GM12873 (cell line): ENCODE data around the gene LSS.

Source experiments
- CTCF ChIP-seq: IDR thresholded peaks from 2 replicates; pipeline ENCODE4 v1.5.1; 2012; ENCODE audit warnings: low read depth, mild to moderate bottlenecking, moderate library complexity, low read length, control low read depth; ENCODE audit not compliant: insufficient read depth; ENCODE audit errors: missing control alignments

Gene LSS

DNA sequence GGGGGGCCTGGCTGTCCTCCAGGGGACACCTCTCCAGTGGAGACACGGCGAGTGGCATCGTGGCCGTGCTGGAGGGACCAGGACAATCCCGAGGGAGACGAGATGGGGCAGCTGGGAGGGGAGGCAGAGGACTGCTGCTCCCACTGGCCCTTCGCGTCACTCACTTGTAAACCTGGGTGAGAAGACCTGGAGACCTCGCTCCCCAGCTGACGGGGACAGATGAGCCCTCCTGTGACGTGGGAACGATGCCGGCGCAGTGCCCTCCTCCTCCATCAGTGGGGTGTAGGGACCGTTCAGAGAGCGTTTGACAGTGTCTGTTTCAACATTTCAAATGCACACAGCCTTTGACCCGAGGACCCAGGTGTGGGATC is 48.9 kb downstream of the LSS start:
- TF ChIP-seq CTCF: no peak

GRCh38 chr21:46178961-46179360 is 49.6 kb downstream of the LSS start:
- TF ChIP-seq CTCF: no peak

GRCh38 chr21:46173573-46173972 is 55.0 kb downstream of the LSS start:
- no peak for TF ChIP-seq CTCF

- TF ChIP-seq CTCF: no peak
Measured at GRCh38 chr21:46172863-46173528, 55.6 kb downstream of the LSS start.

DNA sequence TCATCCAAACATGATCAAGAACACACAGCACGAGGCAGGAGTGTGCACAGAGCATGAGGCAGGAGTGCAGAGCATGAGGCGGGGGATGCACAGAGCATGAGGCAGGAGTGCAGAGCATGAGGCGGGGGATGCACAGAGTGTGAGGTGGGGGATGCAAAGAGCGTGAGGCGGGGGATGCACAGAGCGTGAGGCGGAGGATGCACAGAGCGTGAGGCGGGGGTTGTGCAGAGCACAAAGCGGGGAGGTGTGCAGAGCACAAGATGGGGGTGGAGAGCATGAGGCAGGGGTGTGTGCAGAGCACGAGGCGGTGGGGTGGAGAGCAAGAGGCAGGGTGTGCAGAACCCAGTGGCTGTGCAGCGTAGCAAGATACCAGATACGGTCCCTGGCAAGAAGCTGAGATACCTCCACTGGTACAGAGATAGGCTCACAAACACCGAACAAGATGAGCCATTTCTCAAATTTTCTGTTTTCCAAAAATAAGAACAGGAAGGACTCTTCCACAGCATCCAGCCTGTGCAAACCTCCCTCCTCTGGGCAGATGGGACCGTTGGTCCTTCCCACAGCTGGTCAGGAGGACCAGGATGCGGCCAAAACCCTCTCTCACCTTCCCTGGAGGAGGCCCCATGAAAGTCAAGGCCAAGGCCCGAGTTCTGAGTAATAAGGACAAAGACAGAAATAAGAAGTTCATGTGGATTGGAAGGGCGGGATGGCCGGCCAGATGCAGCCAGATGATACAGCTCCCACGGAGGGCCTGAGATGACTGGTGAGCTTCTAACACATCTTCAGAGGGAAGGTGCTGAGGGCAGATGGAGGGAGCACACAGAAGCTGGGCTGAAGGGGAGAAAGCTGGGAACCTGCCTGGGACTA is 56.3 kb downstream of the LSS start:
- TF ChIP-seq CTCF: no peak

- TF ChIP-seq CTCF: no peak
Measured at GRCh38 chr21:46171585-46171984, 57.0 kb downstream of the LSS start.

DNA sequence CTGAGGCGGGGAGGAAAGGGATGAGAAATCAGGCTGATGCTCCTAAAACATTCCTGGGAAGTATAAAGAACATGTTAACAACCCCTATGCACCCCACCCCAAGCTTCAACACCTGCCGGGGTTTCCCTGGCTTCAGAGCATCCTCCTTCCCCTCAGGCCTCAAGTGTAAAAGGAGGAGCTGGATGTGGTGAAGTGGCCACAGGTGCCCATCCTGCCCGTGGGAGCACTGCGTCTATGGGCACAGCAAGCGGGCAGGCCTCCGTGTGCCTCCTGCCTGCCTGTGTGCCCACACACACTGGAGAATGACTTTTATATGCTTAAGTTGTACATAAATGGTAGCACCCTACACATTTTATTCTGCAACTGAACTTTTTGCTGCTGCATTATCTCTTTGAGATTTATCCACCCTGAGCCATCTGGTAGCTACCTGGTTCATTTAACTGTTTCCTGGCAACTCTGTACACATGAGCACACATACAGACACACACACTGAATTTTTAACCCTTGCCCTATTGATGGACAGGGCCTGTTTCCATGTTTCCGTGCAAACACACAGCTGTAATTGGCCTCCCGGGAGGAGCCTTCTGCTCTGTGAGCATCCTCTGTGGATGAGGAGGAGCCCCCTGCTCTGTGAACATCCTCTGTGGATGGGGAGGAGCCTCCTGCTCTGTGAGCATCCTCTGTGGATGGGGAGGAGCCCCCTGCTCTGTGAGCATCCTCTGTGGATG is 59.8 kb downstream of the LSS start:
- TF ChIP-seq CTCF: no peak
